Measurements from ENCODE around the gene ARPP21.

The ARPP21 gene

GRCh38 chr3:35737527-35737926 lies 98.2 kb downstream of the ARPP21 start:
- no peak for DNase-seq (ENCODE audit: low read depth, low spot score)

GRCh38 chr3:35737934-35738706 lies 98.8 kb downstream of the ARPP21 start:
- no peak for DNase-seq (ENCODE audit: low read depth, low spot score)

- DNase-seq (ENCODE audit: low read depth, low spot score): no peak
Observed at GRCh38 chr3:35739181-35739809, 100.0 kb downstream of the ARPP21 start.

GRCh38 chr3:35739964-35740527 lies 100.7 kb downstream of the ARPP21 start:
- DNase-seq (ENCODE audit: low read depth, low spot score): no peak

GRCh38 chr3:35743218-35743617 lies 103.9 kb downstream of the ARPP21 start:
- no peak for DNase-seq (ENCODE audit: low read depth, low spot score)

GRCh38 chr3:35744419-35744818 lies 105.1 kb downstream of the ARPP21 start:
- no peak for DNase-seq (ENCODE audit: low read depth, low spot score)

- no peak for DNase-seq (ENCODE audit: low read depth, low spot score)
Observed at GRCh38 chr3:35745351-35745750, 106.0 kb downstream of the ARPP21 start.

GRCh38 chr3:35745802-35746484 lies 106.6 kb downstream of the ARPP21 start:
- DNase-seq (ENCODE audit: low read depth, low spot score): no peak

- no peak for DNase-seq (ENCODE audit: low read depth, low spot score)
Observed at GRCh38 chr3:35746492-35746891, 107.2 kb downstream of the ARPP21 start.

- DNase-seq (ENCODE audit: low read depth, low spot score): no peak
Observed at GRCh38 chr3:35748144-35748543, 108.8 kb downstream of the ARPP21 start.

- no peak for DNase-seq (ENCODE audit: low read depth, low spot score)
Observed at GRCh38 chr3:35751207-35751606, 111.9 kb downstream of the ARPP21 start.

- no peak for DNase-seq (ENCODE audit: low read depth, low spot score)
Observed at GRCh38 chr3:35757991-35758757, 118.8 kb downstream of the ARPP21 start.

GRCh38 chr3:35760146-35760545 lies 120.8 kb downstream of the ARPP21 start:
- DNase-seq (ENCODE audit: low read depth, low spot score): no peak

GRCh38 chr3:35761311-35761710 lies 122.0 kb downstream of the ARPP21 start:
- no peak for DNase-seq (ENCODE audit: low read depth, low spot score)

- no peak for DNase-seq (ENCODE audit: low read depth, low spot score)
Observed at GRCh38 chr3:35772381-35773015, 133.2 kb downstream of the ARPP21 start.

GRCh38 chr3:35773417-35773816 lies 134.1 kb downstream of the ARPP21 start:
- no peak for DNase-seq (ENCODE audit: low read depth, low spot score)

- DNase-seq (ENCODE audit: low read depth, low spot score): no peak
Observed at GRCh38 chr3:35776346-35776745, 137.0 kb downstream of the ARPP21 start.

GRCh38 chr3:35777065-35777464 lies 137.7 kb downstream of the ARPP21 start:
- DNase-seq (ENCODE audit: low read depth, low spot score): no peak

GRCh38 chr3:35777563-35778554 lies 138.5 kb downstream of the ARPP21 start:
- DNase-seq (ENCODE audit: low read depth, low spot score): no peak

- no peak for DNase-seq (ENCODE audit: low read depth, low spot score)
Observed at GRCh38 chr3:35779611-35780010, 140.3 kb downstream of the ARPP21 start.
